Measurements from ENCODE around the gene DCC.

- TF ChIP-seq CTCF (IDR thresholded peaks at IDR 0.05), result no peak
- no peak for TF ChIP-seq POLR2A (IDR thresholded peaks at IDR 0.05)
Measured at GRCh38 chr18:52531836-52532235, 191.8 kb downstream of the DCC start.

Data from thyroid gland (tissue), 4 donors.